Central memory CD4-positive, alpha-beta T cell (primary cell): ENCODE results near the gene RAB7B.
"Not testable (repeated sequence)": the region's sequence is repeated elsewhere in the genome, so short reads cannot be mapped to it uniquely, and the experiment has no call there.

Experiments used
- DNase-seq: peaks from one replicate; pipeline ENCODE4 v3.0.0; 2022

The RAB7B gene

DNA sequence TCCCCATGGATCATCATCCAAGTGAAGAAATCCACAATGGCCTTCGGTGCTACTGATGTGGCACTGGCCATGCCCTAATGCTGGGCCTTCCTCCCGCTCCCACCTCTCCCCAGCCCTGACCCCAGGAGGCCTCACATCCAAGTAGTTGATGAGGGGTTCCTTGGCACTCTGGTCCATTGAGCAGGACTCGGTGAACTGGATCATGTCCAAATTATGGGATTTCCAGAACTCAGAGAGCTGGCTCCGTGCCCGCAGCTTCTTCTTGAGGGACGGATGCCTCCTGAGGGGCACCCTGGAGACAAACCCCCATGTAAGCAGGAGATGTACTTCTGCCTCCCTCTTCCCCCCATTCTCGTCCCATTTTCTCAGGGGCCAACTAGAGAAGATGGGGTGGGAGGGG lies 19.6 kb upstream of the RAB7B start:
- no peak for DNase-seq

DNA sequence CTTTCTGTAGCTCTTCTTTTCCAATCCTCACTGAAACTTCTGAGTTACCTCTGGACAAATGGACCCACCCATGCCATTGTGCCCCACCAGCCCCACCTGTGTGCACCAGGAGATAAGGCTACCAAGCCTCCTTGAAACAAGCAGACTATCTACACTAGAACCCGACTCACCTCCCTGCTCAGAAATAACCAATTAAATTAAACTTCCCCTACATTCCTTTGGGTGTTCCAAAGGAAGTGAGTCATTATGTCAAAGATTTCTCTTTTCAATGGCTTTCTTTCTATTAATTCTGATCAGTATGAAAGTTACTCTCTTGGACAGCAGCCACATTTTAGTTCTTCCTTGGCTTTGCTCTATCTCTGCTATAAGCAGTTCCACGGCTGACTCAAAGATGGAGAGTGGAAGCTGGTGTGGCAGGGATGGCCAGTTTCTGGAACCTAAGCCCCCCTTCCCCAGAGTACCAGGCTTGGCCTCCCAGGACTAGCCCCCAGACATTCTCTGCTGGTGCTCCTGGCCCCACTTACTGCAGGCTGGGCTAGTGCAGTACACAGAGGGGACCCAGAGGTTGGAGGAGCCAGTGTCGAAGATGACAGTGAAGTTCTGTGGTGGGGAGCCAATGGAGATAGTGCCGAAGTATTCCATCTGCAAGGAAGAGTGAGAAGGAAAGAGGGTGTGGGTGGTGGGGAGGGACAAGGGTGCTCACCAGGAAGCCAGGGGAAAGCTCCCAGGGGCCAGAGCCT lies 18.6 kb upstream of the RAB7B start:
- DNase-seq, result no peak

DNA sequence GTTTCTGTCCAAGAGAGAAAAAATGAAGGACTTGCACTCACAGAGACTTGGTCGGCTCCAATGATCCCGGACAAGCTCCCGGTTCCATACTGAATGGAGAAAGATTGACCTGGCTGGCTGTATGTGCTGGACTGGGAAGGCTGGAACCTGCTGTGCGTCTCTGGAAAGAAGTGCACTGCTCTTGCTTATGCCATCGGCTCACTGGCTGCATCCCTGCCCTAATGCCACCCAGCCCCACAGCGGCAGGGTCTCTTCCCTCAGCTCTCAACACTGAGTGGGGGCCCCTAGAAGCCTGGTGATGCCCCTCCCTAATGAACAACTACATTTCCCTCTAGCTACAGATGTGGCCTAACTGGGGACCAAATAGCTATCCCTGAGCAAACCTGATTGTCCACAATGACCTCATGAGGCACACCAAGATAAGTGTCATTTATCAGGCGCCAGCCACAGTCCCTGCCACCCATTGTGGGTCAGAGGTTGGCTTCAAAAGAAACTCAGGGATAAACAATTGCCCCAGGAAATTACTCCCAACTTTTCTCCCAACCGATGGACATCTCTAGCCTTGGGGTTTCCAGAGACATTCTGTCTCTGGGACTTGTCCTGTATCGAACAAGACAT lies 17.9 kb upstream of the RAB7B start:
- no peak for DNase-seq

DNA sequence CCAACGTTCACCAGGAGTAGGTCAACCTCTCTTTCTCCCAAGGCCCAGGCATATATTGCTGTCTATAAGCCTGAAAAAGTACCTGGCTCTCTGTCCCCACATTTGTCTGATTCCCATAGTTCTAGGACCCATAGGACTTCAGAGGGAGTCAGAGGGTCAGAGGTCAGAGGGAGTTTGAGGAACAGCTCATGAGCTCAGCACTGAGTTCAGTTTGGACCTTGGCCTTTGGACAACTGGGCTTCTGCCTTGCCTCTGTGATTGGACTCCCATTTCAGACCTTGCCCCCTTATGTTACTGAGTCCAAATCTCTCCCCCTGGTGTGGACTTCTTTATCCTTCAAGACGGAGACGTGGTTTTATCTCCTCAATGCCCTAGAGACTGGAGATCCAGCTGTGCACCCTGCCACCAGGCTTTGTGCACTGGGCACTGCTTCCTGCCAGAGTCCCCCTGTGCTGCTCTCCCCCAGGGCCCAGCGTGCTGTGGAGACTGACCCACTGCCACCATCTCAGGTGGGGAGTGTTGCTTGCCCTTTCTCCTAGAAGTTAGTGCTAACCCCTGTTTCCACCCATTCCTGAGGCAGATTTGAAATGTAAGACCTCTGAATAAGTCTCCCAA lies 17.3 kb upstream of the RAB7B start:
- no peak for DNase-seq

DNA sequence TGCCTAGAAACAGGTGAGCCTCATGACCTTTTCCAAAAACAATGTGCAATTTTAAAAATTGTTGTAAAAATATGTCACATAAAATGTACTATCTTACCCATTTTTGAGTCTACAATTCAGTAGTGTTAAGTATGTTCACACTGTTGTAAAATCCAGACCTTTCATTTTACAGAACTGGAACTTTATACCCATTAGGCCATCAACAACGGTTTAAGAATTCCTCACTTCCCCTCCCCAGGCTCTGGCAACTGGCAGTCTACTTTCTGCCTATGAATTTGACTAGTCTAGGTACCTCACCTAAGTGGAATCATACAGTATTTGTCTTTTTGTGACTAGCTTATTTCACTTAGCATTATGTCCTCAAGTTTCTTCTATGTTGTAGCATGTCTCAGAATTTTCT lies 11.9 kb upstream of the RAB7B start:
- DNase-seq, result no peak

DNA sequence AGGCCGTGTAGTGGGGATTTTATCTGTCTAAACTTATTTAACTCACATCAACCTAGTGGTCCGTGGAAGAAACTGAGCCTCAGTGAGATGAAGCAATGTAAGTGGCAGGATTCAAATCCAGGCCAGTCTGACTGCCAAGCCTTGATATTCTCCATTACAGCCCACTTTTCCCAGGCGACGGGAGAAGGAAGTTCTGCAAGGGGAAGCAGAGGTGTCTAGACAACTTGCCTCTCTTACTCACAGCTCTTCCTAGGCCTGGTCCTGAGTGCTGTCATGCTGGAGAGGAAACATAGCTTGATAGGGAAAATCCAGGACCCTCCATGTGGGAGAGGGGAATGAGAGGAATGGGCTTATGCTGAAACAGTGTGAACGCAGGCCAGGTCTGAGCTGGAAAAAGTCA lies 11.4 kb upstream of the RAB7B start:
- no peak for DNase-seq

DNA sequence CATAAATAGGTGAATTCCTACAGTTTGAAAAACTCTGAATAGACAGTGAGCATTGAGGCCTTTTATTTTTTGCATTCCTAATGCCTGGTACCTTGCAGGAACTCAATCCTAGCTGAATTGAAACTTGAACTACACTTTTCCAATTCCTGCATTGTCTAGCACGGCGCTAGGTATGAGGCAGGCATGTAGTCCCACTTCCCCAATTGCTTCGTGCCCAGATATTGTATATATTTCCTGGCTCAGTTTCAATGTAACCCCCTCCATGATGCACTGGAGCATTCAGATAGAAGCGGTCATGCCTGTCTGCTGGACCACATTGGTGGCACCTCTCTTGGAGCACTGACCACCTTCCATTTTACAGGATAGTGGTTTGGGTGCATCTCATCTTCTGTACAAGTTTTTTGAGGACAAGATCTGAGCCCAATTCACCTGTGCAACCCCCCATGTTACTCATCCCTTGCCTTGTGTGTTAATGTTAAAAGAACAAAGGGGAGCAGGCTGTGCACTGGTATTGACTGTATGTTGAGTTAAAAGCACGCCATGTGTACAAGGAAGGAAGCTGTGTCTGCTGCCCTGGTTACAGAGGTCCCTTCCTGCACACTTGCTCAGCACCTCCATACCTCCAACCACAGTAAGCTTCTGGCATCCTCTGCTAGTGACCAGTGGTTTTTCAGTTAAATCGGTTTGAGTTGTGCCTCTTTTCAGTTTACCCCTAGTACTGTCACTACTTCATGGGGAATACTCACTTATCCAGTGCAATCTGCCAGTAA lies 10.0 kb upstream of the RAB7B start:
- DNase-seq, result no peak

DNA sequence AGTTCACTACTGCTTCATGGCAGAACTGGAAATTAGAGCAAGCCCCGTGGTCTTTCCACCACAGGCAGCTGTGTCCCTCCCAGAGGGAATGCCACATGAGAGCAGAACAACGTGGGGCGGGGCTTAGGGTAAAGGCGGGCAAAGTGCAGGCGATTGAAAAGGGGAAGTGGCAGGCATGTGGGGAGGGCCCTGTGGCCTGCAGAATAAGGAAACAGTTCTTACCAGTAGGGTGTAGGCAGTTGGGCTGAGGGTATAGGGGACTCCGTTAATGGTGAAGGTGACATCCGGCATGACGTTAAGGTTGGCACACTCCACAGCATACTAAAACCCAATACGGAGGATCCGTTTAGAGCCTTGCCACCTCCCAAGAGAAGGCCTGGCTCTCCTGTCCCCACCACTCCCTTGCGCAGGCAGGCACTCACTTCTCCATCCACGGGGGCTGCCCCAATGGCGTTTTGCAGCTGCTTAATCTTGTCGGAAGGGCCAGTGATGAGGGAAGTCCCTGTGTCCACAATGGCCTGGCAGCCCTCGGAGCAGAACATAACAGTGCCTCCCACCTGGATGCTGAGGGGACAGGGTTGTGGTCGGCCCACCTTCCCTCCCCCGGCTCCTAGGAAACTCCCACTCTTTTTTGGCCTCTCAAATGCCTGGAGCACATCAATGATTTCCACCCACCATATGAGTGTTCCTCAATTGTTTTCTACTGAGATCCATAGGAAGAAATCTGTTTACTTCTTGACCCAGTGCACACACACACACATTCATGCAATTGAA lies 9.1 kb upstream of the RAB7B start:
- peak; percentile 15 for DNase-seq

DNA sequence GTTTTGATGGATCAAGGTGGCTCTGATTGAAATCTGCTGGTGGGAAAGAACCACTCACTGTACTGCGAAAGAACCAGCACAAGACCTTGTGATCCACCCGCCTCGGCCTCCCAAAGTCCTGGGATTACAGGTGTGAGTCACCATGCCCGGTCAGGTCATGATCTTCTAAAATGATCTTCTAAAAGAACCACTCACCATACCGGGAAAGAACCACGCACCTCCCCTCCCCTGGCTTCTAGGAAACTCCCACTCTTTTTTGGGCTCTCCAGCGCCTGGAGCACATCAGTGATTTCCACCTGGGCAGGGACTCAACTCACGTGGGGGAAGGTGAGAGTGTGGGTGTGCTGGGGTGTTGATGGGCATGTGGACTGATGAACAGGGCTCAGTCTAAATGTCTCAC lies 7.9 kb upstream of the RAB7B start:
- DNase-seq, result no peak

DNA sequence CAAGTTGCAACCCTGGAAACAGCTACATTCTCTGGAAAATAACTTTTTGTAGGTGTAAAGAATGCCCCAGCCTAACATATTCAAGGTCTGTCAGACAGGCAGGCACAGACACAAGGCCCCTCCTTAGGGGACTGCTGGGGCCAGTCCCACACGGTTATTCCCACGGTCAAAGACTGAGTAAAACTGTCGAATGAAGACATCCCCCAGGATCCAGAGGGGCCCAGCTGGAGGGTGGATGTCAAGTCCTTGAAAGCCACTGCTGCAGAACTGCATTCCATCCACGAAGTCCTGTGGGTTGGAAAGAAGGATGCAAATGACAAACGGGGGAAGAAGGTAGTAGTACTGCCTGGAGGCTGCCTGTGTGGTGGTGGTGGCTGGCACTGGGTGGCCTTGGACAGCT lies 6.9 kb upstream of the RAB7B start:
- no peak for DNase-seq

DNA sequence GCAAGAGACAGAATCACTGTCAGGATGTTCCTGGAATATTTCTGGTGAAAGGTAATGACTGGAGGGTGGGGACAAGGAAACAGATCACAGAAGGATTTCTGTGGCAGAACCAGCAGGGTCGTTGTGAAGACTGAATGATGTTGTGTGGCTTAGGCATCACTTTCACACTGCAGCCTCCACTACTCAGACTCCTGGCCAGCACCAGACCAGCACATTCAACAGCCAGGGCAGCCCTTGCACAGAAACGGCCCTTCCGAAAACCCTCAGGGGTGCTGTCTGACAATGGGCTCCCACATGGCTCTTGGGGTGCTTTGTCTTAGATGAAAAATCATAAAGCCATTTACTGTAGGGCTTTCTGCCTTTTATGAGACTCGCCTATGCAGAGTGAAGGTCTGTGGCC lies 3.8 kb upstream of the RAB7B start:
- DNase-seq, result no peak

DNA sequence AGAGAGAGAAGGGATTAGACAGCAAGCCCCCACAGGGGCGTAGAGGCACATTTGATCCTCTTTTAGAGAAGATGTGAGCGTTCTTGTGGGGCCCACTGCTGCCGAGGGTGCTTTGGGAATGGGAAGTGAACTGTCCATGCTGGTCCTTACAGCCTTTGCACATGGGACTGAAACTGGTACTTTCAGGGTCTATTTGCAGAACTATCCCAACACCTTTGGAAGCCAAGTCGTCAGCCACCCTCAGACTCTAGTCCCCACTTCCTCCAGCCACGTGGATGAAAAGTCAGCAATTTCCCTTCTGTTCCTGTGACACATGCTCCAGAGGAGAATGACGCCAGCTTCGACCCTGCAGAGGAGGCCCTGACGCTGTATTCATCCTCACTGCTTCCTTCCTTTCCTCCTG lies 2.6 kb upstream of the RAB7B start:
- DNase-seq, result no peak

DNA sequence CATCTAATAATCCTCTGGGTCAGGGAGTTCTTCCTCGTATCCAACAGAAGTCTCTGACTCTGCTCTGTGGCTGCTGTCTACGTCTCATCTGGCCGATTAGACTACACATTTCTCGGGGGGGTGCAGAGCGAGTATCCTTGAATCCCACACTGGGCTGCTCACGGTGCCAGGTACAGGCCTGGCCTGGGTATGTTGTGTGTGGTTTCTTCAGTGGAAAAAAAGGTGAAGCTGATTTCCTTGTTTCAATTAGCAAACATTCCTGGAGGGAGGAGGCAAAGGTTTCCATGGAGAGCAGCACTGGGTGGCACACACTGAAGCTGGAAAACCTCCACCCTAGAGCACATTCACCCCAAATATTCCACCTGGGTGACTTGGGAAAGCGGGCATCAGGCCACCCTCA lies 2.0 kb upstream of the RAB7B start:
- no peak for DNase-seq

DNA sequence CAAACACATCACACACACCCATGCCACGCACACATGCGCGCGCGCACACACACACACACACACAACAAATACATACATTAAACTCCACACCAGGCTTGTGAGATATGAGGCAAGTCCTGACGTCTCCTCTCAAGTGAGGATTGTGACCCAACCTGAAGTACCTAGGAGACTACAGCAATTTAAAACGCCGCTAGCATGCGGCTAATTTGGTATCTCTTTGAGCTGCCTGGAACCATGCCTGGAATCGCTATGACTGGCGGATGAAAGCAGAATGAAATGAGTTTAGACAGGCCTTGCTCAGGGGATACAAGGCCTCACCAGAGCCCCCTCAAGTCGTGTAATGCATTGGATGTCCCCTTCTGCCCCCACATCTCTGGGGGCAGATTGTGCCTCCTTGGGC lies 1.6 kb upstream of the RAB7B start:
- no peak for DNase-seq

DNA sequence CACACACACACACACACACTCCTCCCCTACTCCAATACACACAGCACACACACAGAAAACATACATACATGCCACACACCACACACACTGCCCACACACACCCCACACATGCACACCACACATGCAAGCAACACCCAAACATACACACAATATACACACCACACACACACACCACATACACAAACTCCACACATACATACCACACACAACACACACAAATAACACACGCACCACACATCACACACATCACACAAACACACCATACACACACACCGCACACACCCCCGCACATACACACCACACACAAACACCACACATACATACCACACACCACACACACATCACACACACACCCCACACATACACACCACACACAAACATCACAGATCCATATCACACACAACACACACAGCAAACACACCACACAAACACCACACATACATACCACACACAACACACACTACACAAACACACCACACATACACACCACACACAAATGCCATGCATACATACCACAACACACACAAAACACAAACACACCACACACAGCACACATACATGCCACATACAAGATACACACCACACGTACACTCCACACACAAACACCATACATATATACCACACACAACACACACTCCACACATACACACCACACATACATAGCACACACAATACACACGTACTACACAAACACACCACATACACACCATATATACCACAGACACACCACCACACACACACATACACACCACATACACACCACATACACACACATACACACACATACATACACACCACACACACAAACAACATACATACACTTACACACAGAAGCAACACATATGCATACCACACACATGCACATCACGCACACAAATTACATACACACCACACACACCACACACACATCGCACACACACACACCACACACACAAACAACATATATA lies 932 bp upstream of the RAB7B start:
- DNase-seq, result no peak

DNA sequence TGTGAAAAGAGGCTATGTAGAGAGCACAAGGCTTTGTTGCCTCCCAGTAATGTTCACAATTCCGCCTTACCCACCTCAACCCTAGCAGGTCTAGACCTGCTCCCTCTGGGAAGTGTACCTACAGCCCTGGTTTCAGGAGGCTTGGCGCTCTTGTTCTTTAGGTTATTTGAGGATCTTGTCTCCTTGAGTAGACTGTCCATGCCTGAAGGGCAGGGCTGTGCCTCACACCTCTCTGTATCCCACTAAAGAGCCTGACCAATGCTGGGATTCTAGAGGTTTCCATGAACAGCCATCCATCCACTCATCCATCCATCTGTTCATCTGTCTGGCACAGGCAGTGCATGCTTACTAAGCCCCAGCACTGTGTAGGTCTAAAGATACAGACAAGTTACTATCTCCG lies 1.0 kb downstream of the RAB7B start:
- DNase-seq, result no peak

DNA sequence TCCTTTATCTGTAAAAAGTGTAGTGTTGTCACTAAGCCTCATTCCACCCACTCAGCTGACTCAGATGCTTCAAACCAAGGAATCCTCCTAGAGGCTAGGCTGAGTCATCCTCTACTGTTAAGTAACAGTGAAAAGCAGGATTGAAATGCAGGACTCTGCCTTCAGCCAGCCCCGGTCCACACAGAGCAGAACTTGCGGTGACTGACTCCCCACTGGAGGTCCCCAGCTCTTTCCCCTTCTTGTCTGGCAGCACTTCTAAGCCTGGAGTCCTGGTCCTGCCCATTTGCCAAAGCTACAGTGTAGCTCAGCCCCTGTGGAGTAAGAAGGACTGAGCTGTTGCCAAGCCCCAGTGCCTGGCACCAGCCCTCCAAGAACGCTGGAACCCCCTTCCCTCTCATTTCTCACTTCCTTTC lies 1.7 kb downstream of the RAB7B start:
- DNase-seq, result no peak

DNA sequence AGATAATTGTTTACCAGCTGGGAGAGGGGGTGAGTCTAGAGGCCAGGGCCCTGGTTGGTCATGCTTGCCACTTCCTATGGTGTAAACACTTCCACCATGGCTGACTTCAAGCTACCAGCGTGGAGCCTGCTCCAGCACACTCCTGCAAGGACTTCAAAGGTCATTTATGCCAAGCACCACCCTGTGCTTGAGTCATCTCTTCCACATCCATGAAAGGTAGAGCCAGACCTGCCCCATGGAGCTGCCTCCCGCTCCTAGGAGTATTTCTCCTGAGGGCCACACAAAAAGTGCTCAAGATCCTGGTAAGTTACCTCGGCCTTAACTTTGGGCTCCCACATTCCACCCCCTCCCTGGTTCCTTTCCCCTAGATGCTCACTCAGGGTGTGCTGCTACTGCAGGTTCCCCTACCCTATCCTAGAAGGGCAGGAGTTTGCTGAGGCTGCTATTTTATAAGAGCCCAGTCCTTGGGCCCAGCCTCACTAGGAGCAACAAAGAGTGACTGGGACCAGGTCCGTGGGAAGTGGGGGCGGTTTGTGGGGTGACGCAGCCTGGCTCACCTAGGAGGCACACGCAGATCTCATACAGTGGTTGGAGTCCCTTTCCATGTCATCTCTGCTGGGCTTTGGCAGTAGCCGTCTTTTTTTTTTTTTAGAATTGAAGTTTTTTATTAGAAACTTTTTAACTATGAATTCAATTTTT lies 2.4 kb downstream of the RAB7B start:
- DNase-seq, result no peak

DNA sequence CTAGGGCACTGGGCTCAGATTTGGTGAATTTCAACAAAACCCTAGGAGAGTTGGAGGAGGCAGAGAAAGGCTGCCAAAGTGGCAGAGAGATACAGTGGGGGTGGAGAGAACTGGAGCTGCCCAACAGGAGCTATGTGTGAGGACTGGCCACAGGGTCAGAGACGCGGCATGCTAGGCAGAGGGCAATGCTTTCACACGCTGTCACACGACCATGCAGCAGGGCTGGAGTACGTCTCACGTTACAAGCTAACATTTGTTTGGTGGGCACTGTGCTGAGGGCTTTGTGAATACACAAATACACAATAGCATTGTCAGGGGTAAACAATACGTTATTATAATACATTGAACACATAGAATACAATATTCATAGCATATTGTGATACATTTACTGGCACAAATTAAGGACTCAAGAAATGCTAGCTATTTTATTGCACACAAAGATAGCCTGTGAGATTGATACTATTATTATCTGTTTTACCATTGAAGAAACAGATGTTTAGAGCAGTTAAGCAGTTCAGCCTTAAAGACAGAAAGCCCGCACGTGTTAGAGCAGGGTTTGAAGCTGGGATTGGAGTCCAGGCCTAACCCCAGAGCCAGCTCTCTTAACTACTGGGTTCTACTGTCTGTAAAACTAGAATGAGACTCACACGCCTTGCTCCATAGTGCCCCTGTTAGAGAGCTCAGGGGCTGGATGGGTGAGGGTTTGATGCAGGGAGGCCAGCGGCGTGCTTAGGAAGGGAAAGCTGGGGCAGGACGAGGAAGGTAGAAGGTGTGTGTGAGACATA lies 4.5 kb downstream of the RAB7B start:
- DNase-seq, result no peak

DNA sequence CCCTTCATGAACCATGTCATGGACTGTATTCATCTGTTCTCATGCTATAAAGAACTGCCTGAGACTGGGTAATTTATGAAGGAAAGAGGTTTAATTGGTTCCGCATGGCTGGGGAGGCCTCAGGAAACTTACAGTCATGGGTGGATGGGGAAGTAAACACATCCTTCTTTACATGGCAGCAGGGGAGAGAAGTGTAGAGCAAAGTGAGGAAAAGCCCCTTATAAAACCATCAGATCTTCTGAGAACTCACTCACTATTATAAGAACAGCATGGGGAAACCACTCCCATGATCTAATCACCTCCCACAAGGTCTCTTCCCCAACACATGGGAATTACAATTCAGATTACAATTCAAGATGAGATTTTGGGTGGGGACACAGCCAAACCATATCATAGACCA lies 6.6 kb downstream of the RAB7B start:
- not testable (repeated sequence) for DNase-seq
